Mononuclear cell (primary cell): ENCODE measurements around the gene IL1RAPL1. TPM values are rescaled to one million over a fixed set of nuclear protein-coding genes. Genes with fewer than 3 reads are reported as not detected.

ENCODE experiments used
- H3K27me3 ChIP-seq: 2 replicates; pipeline ENCODE4 v1.6.0; 2011; ENCODE audit warnings: low read length, control low read depth; ENCODE audit not compliant: insufficient read depth
- H3K4me1 ChIP-seq: 2 replicates; pipeline ENCODE4 v1.5.1; 2011; ENCODE audit warnings: mild to moderate bottlenecking, low read length, control low read depth; ENCODE audit not compliant: insufficient read depth
- H3K4me3 ChIP-seq: 2 replicates; pipeline ENCODE4 v1.5.1; 2011; ENCODE audit warnings: mild to moderate bottlenecking, low read length, moderate library complexity
- H3K9me3 ChIP-seq: 2 replicates; pipeline ENCODE4 v1.5.1; 2011; ENCODE audit warnings: low read depth, mild to moderate bottlenecking, control low read depth, low read length
- total RNA-seq: library from RNA; depleted of rRNA; stranded (reverse); fragments of >200 nt; gene quantifications from one replicate; pipeline ENCODE4 v1.2.3, GENCODE V29; 2012

Gene IL1RAPL1
- total RNA-seq, 1 donor = under 0.01 TPM

- H3K4me3 ChIP-seq = no peak overlapping the region
- no peaks in the 10 kb centered on the region for H3K9me3 ChIP-seq
- H3K4me1 ChIP-seq = no peaks in the 10 kb centered on the region
- no peaks in the 10 kb centered on the region for H3K27me3 ChIP-seq
Observed at GRCh38 chrX:29024871-29025270, 437.6 kb downstream of the IL1RAPL1 start.

DNA sequence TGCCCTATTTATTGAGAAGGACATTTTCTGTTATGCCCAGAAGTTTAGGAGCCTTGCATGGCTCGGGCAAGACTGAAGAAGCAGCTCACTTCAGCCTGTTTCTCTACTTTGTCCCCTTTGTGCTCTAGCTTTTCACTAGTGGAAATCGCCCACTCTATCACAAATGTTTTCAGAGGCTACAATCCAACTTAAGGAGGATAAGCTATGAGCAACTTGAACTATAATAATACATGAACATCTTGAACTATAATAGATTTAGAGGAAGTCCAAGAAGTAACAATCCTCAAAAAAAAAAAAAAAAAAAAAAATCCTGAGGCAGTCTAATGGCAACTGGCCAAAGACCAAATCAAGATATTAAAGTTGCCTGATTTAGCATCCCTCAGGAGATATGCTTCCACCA, 452.3 kb downstream of the IL1RAPL1 start:
- no peaks in the 10 kb centered on the region for H3K9me3 ChIP-seq
- H3K4me3 ChIP-seq = no peak overlapping the region
- H3K4me1 ChIP-seq = no peaks in the 10 kb centered on the region
- H3K27me3 ChIP-seq = no peaks in the 10 kb centered on the region

DNA sequence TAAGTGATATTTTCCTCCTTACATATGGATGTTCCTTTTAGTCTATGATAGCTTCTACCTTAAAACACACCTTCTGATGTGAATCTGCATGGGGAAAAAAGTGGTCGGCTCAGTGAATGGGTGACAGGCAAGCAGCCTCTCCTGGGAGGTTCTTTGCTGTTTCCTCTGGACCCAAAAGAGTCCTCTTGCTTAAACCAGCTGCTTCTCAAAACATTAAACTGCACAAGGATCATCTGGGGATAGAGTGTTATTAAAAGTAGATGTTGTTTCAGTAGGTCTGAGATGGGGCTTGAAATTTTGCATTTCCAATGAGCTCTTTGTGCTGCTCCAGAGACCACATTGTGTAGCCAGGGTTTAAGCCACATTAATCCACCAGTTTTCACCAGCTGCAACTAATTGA, 452.9 kb downstream of the IL1RAPL1 start:
- no peaks in the 10 kb centered on the region for H3K27me3 ChIP-seq

GRCh38 chrX:29042341-29042740, 455.1 kb downstream of the IL1RAPL1 start:
- no peak overlapping the region for H3K4me3 ChIP-seq
- no peaks in the 10 kb centered on the region for H3K27me3 ChIP-seq
- no peaks in the 10 kb centered on the region for H3K4me1 ChIP-seq
- no peaks in the 10 kb centered on the region for H3K9me3 ChIP-seq

More for the DNA sequence above, 452.9 kb downstream of the IL1RAPL1 start:
- Histone ChIP-seq H3K4me1 (no peaks in the 10 kb centered on the region), H3K4me3 (no peak overlapping the region), H3K9me3 (no peaks in the 10 kb centered on the region)

DNA sequence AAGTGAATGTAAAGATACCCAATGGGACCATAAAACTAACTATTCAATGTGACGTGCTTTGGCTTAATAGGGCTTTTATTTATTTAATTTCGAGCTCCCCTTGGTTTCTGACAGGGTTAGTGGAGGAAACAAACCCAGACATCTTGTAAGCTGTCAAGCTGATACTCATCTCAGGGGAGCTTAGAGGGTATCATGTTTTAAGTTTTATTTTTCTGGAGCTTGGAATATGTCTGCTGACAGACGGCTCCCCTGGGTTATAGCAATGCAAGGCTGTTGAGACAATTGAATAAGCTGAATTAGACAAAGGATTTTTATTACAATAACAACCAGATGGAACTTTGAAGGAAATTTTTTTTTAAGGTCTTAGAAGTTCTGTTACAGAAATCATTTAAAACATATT, 456.5 kb downstream of the IL1RAPL1 start:
- no peaks in the 10 kb centered on the region for H3K4me1 ChIP-seq
- no peaks in the 10 kb centered on the region for H3K9me3 ChIP-seq
- no peaks in the 10 kb centered on the region for H3K27me3 ChIP-seq
- no peak overlapping the region for H3K4me3 ChIP-seq

GRCh38 chrX:29044423-29045184, 457.4 kb downstream of the IL1RAPL1 start:
- no peaks in the 10 kb centered on the region for H3K9me3 ChIP-seq
- H3K27me3 ChIP-seq = no peaks in the 10 kb centered on the region

DNA sequence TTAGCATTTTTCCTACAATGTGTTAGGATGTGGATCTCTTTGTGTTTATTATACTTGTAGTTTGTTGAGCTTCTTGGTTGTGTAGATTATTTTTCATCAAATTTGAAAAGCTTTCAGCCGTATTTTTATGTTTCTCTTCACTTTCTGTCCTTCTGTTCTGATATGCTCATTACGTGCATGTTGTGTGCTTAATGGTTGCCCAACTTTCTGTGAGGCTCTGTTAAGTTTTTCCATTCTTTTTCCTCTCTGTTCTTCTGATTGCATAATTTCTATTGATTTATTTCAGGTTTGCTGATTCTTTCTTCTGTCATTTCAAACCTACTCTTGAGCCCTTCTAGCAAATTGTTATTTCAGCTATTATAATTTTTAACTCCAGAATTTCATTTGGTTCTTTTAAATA, 478.2 kb downstream of the IL1RAPL1 start:
- H3K9me3 ChIP-seq = no peaks in the 10 kb centered on the region
- no peaks in the 10 kb centered on the region for H3K27me3 ChIP-seq
- H3K4me3 ChIP-seq = no peak overlapping the region
- no peaks in the 10 kb centered on the region for H3K4me1 ChIP-seq

More at GRCh38 chrX:29044423-29045184, 457.4 kb downstream of the IL1RAPL1 start:
- H3K4me1 ChIP-seq = no peaks in the 10 kb centered on the region
- no peak overlapping the region for H3K4me3 ChIP-seq

DNA sequence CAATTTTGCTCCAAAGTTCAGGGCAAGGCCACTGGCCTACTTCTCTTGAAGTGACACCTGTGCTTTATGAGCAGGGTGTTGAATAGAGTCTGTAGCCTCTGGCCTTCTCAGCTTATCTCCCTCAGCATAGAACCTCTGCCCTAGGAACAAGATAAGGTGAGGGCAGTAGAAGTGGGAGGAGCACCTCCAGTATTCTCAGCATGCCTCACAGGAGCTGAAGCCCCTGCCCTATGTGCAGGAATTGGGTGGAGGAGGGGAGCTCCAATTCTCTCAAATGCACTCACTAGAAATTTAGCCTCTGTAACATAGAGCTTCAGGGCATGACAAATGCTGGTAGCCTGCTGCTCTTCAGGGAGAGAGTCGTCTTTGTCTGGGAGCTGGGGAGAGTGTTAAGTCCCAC, 479.3 kb downstream of the IL1RAPL1 start:
- Histone ChIP-seq H3K9me3 (no peaks in the 10 kb centered on the region), H3K4me1 (no peaks in the 10 kb centered on the region)

DNA sequence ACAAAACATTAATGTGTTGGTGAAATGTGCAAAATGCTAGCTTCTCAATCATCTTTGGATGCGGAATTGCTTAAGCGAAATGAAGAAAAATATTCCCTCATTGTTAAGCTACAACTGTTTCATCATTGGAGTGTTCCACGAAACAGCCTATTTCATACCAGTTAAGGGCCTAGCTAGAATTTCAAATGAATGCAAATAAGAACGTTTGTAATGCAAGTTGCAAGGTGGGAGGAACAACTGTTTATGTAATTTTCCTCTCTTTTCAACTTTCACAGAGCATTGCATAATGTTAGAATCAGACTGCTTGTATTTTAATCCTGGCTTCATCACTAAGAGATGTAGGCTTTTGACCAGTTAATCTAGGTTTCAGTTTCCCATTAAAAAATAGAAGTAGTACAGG, 480.1 kb downstream of the IL1RAPL1 start:
- Histone ChIP-seq H3K4me1 (no peaks in the 10 kb centered on the region), H3K9me3 (no peaks in the 10 kb centered on the region), H3K27me3 (no peaks in the 10 kb centered on the region), H3K4me3 (no peak overlapping the region)

More for the DNA sequence above, 479.3 kb downstream of the IL1RAPL1 start:
- Histone ChIP-seq H3K4me3 (no peak overlapping the region), H3K27me3 (no peaks in the 10 kb centered on the region)

DNA sequence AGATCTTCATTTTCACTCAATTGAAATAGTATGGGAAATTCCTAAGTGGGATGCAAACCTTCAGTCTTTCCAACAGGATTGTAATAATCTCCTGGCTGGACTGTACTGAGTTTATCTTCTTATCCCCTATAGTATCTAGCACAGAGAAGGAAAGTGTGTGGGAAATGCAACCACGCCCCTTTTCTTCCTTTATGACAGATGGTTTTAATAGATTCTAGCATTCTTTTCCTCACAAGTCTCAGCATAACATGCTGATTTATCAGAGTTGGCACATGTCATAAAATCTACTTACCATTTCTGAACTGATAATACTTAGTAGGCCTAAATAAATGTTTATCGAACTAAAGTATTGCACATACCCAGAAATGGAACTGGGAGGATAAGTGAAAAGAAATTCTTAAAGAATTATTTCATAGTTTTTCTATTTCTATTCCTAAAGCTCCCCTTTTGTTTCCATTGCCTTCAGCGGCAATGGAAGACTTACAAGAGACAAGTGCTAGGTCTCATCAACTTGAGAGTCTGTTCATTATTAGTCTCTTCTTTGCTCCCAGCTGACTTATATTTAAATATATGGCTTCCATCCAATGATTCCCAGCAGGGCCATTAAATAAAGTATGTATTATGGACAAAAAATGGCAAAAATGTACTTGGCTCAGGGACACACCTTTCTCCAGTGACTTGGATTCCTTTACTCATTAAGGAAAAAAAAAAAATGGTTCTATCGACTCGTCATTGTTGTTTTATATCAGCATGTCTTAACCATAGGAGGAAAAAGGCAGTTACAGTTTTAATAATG, 484.5 kb downstream of the IL1RAPL1 start:
- H3K4me3 ChIP-seq = no peak overlapping the region
- H3K9me3 ChIP-seq = no peaks in the 10 kb centered on the region
- H3K27me3 ChIP-seq = no peaks in the 10 kb centered on the region
- no peaks in the 10 kb centered on the region for H3K4me1 ChIP-seq

DNA sequence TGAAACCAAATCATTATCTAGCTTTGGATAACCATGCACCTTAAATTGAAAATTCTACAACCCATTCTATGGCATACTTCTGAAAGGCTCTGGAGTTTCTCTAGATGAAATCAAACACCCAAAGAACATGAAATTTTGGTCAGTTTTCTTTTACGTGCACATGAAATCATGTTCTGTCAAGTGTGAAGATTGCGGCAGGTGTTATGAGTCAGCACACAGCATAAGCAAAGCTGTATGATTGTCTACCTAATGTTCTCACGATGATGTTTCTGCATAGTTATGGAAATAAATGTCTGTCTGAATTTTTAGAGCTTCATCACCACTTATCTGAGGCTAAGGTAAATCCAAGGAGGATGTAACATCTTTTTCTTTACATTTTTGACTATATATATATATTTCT, 495.3 kb downstream of the IL1RAPL1 start:
- no peaks in the 10 kb centered on the region for H3K27me3 ChIP-seq
- H3K9me3 ChIP-seq = no peaks in the 10 kb centered on the region
- H3K4me1 ChIP-seq = no peaks in the 10 kb centered on the region
- H3K4me3 ChIP-seq = no peak overlapping the region

DNA sequence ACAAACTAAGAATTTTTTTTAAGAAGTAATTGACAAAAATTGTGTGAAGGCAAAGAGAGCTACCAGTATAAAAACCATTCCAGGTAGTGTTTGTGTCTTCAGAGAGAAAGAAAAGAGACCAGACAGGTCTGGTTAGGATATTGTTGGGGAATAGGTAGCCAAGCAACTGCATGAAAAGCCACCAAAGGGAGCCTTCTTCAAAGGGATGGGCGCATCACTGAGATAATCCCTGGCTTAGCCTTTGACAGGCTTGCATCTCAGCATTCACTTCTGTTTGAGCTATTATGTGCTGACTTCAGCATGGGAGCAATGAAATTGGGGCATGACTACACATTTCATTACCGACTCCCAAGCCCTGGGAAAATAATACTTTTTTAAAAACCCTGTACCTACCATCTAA, 496.6 kb downstream of the IL1RAPL1 start:
- Histone ChIP-seq H3K4me3 (no peak overlapping the region), H3K27me3 (no peaks in the 10 kb centered on the region), H3K4me1 (no peaks in the 10 kb centered on the region), H3K9me3 (no peaks in the 10 kb centered on the region)

GRCh38 chrX:29090811-29091210, 503.6 kb downstream of the IL1RAPL1 start:
- Histone ChIP-seq H3K27me3 (no peaks in the 10 kb centered on the region), H3K4me3 (no peak overlapping the region), H3K4me1 (no peaks in the 10 kb centered on the region), H3K9me3 (no peaks in the 10 kb centered on the region)

GRCh38 chrX:29107231-29107630, 520.0 kb downstream of the IL1RAPL1 start:
- H3K4me3 ChIP-seq = no peak overlapping the region
- H3K4me1 ChIP-seq = no peaks in the 10 kb centered on the region
- no peaks in the 10 kb centered on the region for H3K27me3 ChIP-seq
- no peaks in the 10 kb centered on the region for H3K9me3 ChIP-seq

GRCh38 chrX:29110041-29110440, 522.8 kb downstream of the IL1RAPL1 start:
- no peak overlapping the region for H3K4me3 ChIP-seq
- H3K9me3 ChIP-seq = no peaks in the 10 kb centered on the region
- no peaks in the 10 kb centered on the region for H3K27me3 ChIP-seq
- no peaks in the 10 kb centered on the region for H3K4me1 ChIP-seq
